ENCODE measurements around the gene NUDT14.

The NUDT14 gene

DNA sequence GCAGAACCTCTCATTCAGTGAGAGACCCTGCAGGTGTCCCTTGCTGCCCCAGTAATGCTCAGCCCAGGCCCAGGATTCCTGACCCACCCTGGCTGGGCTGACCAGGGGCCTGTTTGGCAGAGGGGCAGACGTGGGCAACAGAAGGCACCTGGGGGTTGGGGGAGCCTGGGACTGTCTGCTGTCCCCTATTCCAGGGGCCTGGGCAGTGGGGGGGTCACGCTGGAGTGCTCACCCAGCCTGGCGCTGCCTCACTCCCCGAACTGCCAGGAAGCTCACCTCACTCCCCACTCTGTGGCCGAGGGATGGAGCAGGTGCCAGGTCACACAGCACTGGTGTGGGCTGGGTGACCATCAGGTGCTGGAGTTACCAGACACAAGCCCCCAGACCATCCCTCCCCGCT lies 22.6 kb upstream of the NUDT14 start:
- Histone ChIP-seq H3K4me2 (ENCODE audit: low read length) (no peak overlapping the region), H4K20me1 (ENCODE audit: insufficient read depth, low read length) (no peaks in the 10 kb centered on the region), H3K27ac (ENCODE audit: low read length) (no peak overlapping the region), H3K9ac (ENCODE audit: low read length) (no peak overlapping the region), H3K27me3 (ENCODE audit: low read depth, low read length) (peaks cover 11% of the 10 kb centered on the region), H3K9me3 (ENCODE audit: insufficient read depth, low read length) (no peaks in the 10 kb centered on the region), H3K79me2 (ENCODE audit: low read length) (no peaks in the 10 kb centered on the region), H3K4me3 (ENCODE audit: low read length) (no peak overlapping the region), H2AFZ (ENCODE audit: low read depth, low read length) (no peak overlapping the region), H3K36me3 (replicated peaks; ENCODE audit: low read depth, low read length) (no peaks in the 10 kb centered on the region), H3K4me1 (ENCODE audit: low read length) (no peaks in the 10 kb centered on the region)
- no peak for TF ChIP-seq CTCF (IDR thresholded peaks at IDR 0.05; ENCODE audit: low read depth, low read length)
- TF ChIP-seq EZH2phosphoT487 (IDR thresholded peaks at IDR 0.05; ENCODE audit: low read depth) = no peak

DNA sequence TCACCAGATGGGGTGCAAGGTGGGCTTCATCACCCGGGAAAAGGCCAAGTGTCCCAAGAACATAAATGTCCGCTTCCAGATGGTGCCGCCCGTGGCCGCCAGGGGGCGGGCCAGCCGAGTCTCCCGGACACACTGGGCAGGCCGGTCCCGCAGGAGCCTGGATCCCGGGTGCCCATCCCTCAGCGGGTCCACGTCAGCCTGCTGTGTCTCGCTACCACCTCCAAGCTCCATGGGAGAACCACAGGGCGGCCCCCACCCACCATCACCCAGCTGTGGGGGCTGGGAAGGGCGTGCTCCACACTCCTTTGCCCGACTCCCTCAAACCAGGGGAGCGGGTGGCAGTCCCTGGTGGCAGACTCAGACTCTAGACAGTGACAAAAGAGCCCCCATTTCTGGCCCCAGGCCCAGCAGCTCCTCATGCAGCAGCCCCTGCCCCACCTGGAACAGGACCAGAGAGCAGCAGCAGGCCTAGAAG lies 22.0 kb upstream of the NUDT14 start:
- H4K20me1 ChIP-seq (ENCODE audit: insufficient read depth, low read length) = no peaks in the 10 kb centered on the region
- no peak overlapping the region for H2AFZ ChIP-seq (ENCODE audit: low read depth, low read length)
- no peaks in the 10 kb centered on the region for H3K9me3 ChIP-seq (ENCODE audit: insufficient read depth, low read length)
- no peak overlapping the region for H3K9ac ChIP-seq (ENCODE audit: low read length)
- H3K79me2 ChIP-seq (ENCODE audit: low read length) = no peaks in the 10 kb centered on the region
- TF ChIP-seq EZH2phosphoT487 (IDR thresholded peaks at IDR 0.05; ENCODE audit: low read depth) = no peak
- peak; percentile 88 for TF ChIP-seq CTCF (IDR thresholded peaks at IDR 0.05; ENCODE audit: low read depth, low read length)
- H3K4me2 ChIP-seq (ENCODE audit: low read length) = peak overlapping the region; percentile 41
- no peaks in the 10 kb centered on the region for H3K36me3 ChIP-seq (replicated peaks; ENCODE audit: low read depth, low read length)
- peaks cover 14% of the 10 kb centered on the region for H3K27me3 ChIP-seq (ENCODE audit: low read depth, low read length)
- no peaks in the 10 kb centered on the region for H3K4me1 ChIP-seq (ENCODE audit: low read length)
- no peak overlapping the region for H3K4me3 ChIP-seq (ENCODE audit: low read length)
- H3K27ac ChIP-seq (ENCODE audit: low read length) = no peak overlapping the region

DNA sequence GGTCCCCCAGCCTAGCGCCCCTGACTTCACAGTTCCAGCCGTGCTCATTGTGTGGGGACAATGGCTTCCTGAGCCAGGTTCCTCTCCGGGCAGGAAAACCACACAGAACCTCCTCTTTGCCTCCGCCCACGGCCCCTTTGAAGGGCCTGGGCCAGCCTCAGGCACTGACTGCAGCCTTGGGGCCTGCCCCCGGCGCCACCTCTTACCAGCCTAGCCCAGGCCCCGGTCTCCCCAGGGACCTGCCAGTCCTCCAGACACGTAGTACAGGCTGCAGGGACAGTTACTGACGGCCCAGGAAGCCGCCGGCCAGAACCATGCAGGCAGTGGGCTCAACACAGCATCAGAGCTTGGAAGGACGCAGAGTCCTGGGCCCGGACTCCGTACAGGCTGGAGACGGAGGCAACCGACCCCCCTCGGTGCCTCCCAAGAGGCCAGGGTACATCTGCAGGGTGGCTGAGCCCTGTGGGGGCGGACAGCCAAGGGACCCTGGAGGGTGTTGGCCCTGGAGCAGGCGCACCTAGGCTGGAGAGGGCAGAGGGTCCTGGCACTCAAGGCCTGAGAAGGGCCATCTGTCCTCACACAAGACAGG lies 20.9 kb upstream of the NUDT14 start:
- Histone ChIP-seq H3K4me3 (ENCODE audit: low read length) (no peak overlapping the region), H3K27ac (ENCODE audit: low read length) (no peak overlapping the region), H3K4me1 (ENCODE audit: low read length) (no peaks in the 10 kb centered on the region), H3K79me2 (ENCODE audit: low read length) (no peaks in the 10 kb centered on the region), H3K9ac (ENCODE audit: low read length) (no peak overlapping the region), H4K20me1 (ENCODE audit: insufficient read depth, low read length) (no peaks in the 10 kb centered on the region), H3K4me2 (ENCODE audit: low read length) (no peak overlapping the region), H3K36me3 (replicated peaks; ENCODE audit: low read depth, low read length) (no peaks in the 10 kb centered on the region), H3K9me3 (ENCODE audit: insufficient read depth, low read length) (no peaks in the 10 kb centered on the region), H2AFZ (ENCODE audit: low read depth, low read length) (no peak overlapping the region), H3K27me3 (ENCODE audit: low read depth, low read length) (peaks cover 16% of the 10 kb centered on the region)
- TF ChIP-seq CTCF (IDR thresholded peaks at IDR 0.05; ENCODE audit: low read depth, low read length) (no peak), EZH2phosphoT487 (IDR thresholded peaks at IDR 0.05; ENCODE audit: low read depth) (no peak)

- Histone ChIP-seq H3K4me3 (ENCODE audit: low read length) (no peak overlapping the region), H4K20me1 (ENCODE audit: insufficient read depth, low read length) (no peaks in the 10 kb centered on the region), H3K4me1 (ENCODE audit: low read length) (no peaks in the 10 kb centered on the region), H3K79me2 (ENCODE audit: low read length) (no peaks in the 10 kb centered on the region), H3K27me3 (ENCODE audit: low read depth, low read length) (peaks cover 16% of the 10 kb centered on the region), H3K4me2 (ENCODE audit: low read length) (no peak overlapping the region), H2AFZ (ENCODE audit: low read depth, low read length) (no peak overlapping the region), H3K9ac (ENCODE audit: low read length) (no peak overlapping the region), H3K36me3 (replicated peaks; ENCODE audit: low read depth, low read length) (no peaks in the 10 kb centered on the region), H3K27ac (ENCODE audit: low read length) (no peak overlapping the region), H3K9me3 (ENCODE audit: insufficient read depth, low read length) (no peaks in the 10 kb centered on the region)
- TF ChIP-seq CTCF (IDR thresholded peaks at IDR 0.05; ENCODE audit: low read depth, low read length) (peak; percentile 27), EZH2phosphoT487 (IDR thresholded peaks at IDR 0.05; ENCODE audit: low read depth) (no peak)
These were observed 20.2 kb upstream of the NUDT14 start for GRCh38 chr14:105201156-105201924.

Measured in OCI-LY3 (cell line).